HUES6 (cell line): ENCODE measurements around the gene FAR2.

ENCODE experiments used
- H3K27ac ChIP-seq: 2 replicates; pipeline ENCODE4 v1.7.0; 2013; ENCODE audit warnings: low read depth, mild to moderate bottlenecking, low read length, inconsistent platforms
- H3K27me3 ChIP-seq: 2 replicates; pipeline ENCODE4 v1.6.1; 2013; ENCODE audit warnings: low read length; ENCODE audit not compliant: control insufficient read depth, insufficient read depth
- H3K36me3 ChIP-seq: 2 replicates; pipeline ENCODE4 v1.6.1; 2013; ENCODE audit warnings: low read length; ENCODE audit not compliant: control insufficient read depth, insufficient read depth
- H3K4me1 ChIP-seq: 2 replicates; pipeline ENCODE4 v1.6.1; 2013; ENCODE audit warnings: low read length; ENCODE audit not compliant: control insufficient read depth, insufficient read depth
- H3K4me3 ChIP-seq: 2 replicates; pipeline ENCODE4 v1.5.1; 2013; ENCODE audit warnings: low read depth, low read length
- H3K9ac ChIP-seq: one replicate; pipeline ENCODE4 v1.6.1; 2013; ENCODE audit warnings: mild to moderate bottlenecking, low read length
- H3K9me3 ChIP-seq: 2 replicates; pipeline ENCODE4 v1.6.1; 2013; ENCODE audit warnings: low read depth, low read length; ENCODE audit not compliant: control insufficient read depth, insufficient read depth

Gene FAR2

GRCh38 chr12:29238822-29239291 is 89.8 kb downstream of the FAR2 start:
- no peak overlapping the region for H3K27ac ChIP-seq
- H3K9me3 ChIP-seq = no peaks in the 10 kb centered on the region
- H3K4me3 ChIP-seq = no peak overlapping the region
- no peaks in the 10 kb centered on the region for H3K36me3 ChIP-seq
- H3K27me3 ChIP-seq = no peaks in the 10 kb centered on the region
- no peak overlapping the region for H3K9ac ChIP-seq
- peaks cover 30% of the 10 kb centered on the region for H3K4me1 ChIP-seq

GRCh38 chr12:29239336-29239735 is 90.3 kb downstream of the FAR2 start:
- Histone ChIP-seq H3K4me3 (no peak overlapping the region), H3K4me1 (peaks cover 30% of the 10 kb centered on the region), H3K27me3 (no peaks in the 10 kb centered on the region), H3K27ac (no peak overlapping the region), H3K36me3 (no peaks in the 10 kb centered on the region), H3K9ac (no peak overlapping the region), H3K9me3 (no peaks in the 10 kb centered on the region)

GRCh38 chr12:29240441-29240840 is 91.4 kb downstream of the FAR2 start:
- Histone ChIP-seq H3K4me3 (no peak overlapping the region), H3K9me3 (no peaks in the 10 kb centered on the region), H3K27me3 (no peaks in the 10 kb centered on the region), H3K27ac (no peak overlapping the region), H3K9ac (no peak overlapping the region), H3K4me1 (peaks cover 30% of the 10 kb centered on the region), H3K36me3 (no peaks in the 10 kb centered on the region)

GRCh38 chr12:29241821-29242591 is 92.9 kb downstream of the FAR2 start:
- Histone ChIP-seq H3K27me3 (no peaks in the 10 kb centered on the region), H3K9me3 (no peaks in the 10 kb centered on the region), H3K36me3 (no peaks in the 10 kb centered on the region), H3K9ac (no peak overlapping the region), H3K4me3 (no peak overlapping the region), H3K4me1 (peaks cover 30% of the 10 kb centered on the region), H3K27ac (no peak overlapping the region)

- H3K36me3 ChIP-seq = no peaks in the 10 kb centered on the region
- H3K27me3 ChIP-seq = no peaks in the 10 kb centered on the region
- H3K4me3 ChIP-seq = no peak overlapping the region
- H3K9me3 ChIP-seq = no peaks in the 10 kb centered on the region
- H3K9ac ChIP-seq = no peak overlapping the region
- peaks cover 30% of the 10 kb centered on the region for H3K4me1 ChIP-seq
- no peak overlapping the region for H3K27ac ChIP-seq
Measured at GRCh38 chr12:29242921-29243431, 93.9 kb downstream of the FAR2 start.

GRCh38 chr12:29244159-29244765 is 95.2 kb downstream of the FAR2 start:
- no peaks in the 10 kb centered on the region for H3K36me3 ChIP-seq
- no peaks in the 10 kb centered on the region for H3K9me3 ChIP-seq
- no peak overlapping the region for H3K27ac ChIP-seq
- H3K4me1 ChIP-seq = peaks cover 24% of the 10 kb centered on the region
- H3K4me3 ChIP-seq = no peak overlapping the region
- no peak overlapping the region for H3K9ac ChIP-seq
- no peaks in the 10 kb centered on the region for H3K27me3 ChIP-seq

GRCh38 chr12:29245246-29245645 is 96.2 kb downstream of the FAR2 start:
- Histone ChIP-seq H3K36me3 (no peaks in the 10 kb centered on the region), H3K27me3 (no peaks in the 10 kb centered on the region), H3K4me1 (peaks cover 22% of the 10 kb centered on the region), H3K9me3 (no peaks in the 10 kb centered on the region), H3K27ac (no peak overlapping the region), H3K4me3 (no peak overlapping the region), H3K9ac (no peak overlapping the region)

- no peaks in the 10 kb centered on the region for H3K36me3 ChIP-seq
- H3K4me1 ChIP-seq = no peaks in the 10 kb centered on the region; the same call in 1 of the 2 replicates
- no peaks in the 10 kb centered on the region for H3K9me3 ChIP-seq
- no peak overlapping the region for H3K27ac ChIP-seq
- H3K9ac ChIP-seq = no peak overlapping the region
- H3K4me3 ChIP-seq = no peak overlapping the region
- no peaks in the 10 kb centered on the region for H3K27me3 ChIP-seq
Measured at GRCh38 chr12:29249930-29250329, 100.9 kb downstream of the FAR2 start.

- Histone ChIP-seq H3K27me3 (no peaks in the 10 kb centered on the region), H3K4me3 (no peak overlapping the region), H3K9me3 (no peaks in the 10 kb centered on the region), H3K36me3 (no peaks in the 10 kb centered on the region), H3K27ac (no peak overlapping the region), H3K4me1 (no peaks in the 10 kb centered on the region), H3K9ac (no peak overlapping the region)
Measured at GRCh38 chr12:29253906-29254625, 105.0 kb downstream of the FAR2 start.

GRCh38 chr12:29255042-29255441 is 106.0 kb downstream of the FAR2 start:
- Histone ChIP-seq H3K4me3 (no peak overlapping the region), H3K4me1 (no peaks in the 10 kb centered on the region), H3K9me3 (no peaks in the 10 kb centered on the region), H3K27ac (no peak overlapping the region), H3K9ac (no peak overlapping the region), H3K27me3 (no peaks in the 10 kb centered on the region), H3K36me3 (no peaks in the 10 kb centered on the region)

- no peaks in the 10 kb centered on the region for H3K4me1 ChIP-seq
- no peak overlapping the region for H3K9ac ChIP-seq
- H3K4me3 ChIP-seq = no peak overlapping the region
- no peaks in the 10 kb centered on the region for H3K9me3 ChIP-seq
- no peaks in the 10 kb centered on the region for H3K27me3 ChIP-seq
- H3K36me3 ChIP-seq = no peaks in the 10 kb centered on the region
- no peak overlapping the region for H3K27ac ChIP-seq
Measured at GRCh38 chr12:29256598-29256997, 107.5 kb downstream of the FAR2 start.
